GM19328 (cell line): ENCODE results near the gene TPR.

Experiments
- ATAC-seq: cut with Tn5 transposase; IDR thresholded peaks from one replicate; pipeline ENCODE4 v1.9.1; 2021; ENCODE audit warnings: mild to moderate bottlenecking, moderate library complexity; ENCODE audit not compliant: unreplicated experiment

Gene TPR

GRCh38 chr1:186330758-186331157 is 44.3 kb downstream of the TPR start:
- no peak for ATAC-seq

- ATAC-seq = no peak
Measured at GRCh38 chr1:186327331-186327730, 47.7 kb downstream of the TPR start.

GRCh38 chr1:186326009-186326408 is 49.0 kb downstream of the TPR start:
- ATAC-seq = no peak

- ATAC-seq = no peak
Measured at GRCh38 chr1:186325239-186325638, 49.8 kb downstream of the TPR start.

GRCh38 chr1:186323865-186324264 is 51.2 kb downstream of the TPR start:
- no peak for ATAC-seq

GRCh38 chr1:186315570-186315969 is 59.5 kb downstream of the TPR start:
- no peak for ATAC-seq

DNA sequence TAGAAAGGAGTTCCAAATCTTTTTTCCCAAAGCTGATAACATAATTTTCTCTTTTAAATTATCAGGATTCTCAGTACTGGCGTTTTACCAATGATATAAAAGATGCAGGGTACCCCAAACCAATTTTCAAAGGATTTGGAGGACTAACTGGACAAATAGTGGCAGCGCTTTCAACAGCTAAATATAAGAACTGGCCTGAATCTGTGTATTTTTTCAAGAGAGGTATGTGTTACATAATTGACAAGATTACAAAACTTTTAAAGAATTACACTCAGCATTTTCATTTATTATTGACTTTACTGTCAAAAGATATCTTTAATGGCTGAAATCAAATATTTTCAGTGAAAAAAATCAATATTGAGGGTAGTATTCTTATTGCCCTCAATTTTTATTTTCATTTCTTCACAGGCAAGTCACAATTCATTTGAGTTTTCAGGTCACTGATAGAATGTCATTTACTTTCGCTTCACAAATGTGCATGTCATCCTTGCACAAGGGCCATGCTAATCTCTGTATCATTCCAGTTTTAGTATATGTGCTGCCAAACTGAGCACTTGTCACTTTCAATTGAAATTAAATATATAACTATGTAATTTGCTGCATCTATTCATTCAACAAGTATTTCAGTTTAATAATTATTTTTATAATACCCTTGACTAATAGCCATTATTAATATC is 63.5 kb downstream of the TPR start:
- ATAC-seq = no peak

GRCh38 chr1:186310307-186310706 is 64.7 kb downstream of the TPR start:
- no peak for ATAC-seq

DNA sequence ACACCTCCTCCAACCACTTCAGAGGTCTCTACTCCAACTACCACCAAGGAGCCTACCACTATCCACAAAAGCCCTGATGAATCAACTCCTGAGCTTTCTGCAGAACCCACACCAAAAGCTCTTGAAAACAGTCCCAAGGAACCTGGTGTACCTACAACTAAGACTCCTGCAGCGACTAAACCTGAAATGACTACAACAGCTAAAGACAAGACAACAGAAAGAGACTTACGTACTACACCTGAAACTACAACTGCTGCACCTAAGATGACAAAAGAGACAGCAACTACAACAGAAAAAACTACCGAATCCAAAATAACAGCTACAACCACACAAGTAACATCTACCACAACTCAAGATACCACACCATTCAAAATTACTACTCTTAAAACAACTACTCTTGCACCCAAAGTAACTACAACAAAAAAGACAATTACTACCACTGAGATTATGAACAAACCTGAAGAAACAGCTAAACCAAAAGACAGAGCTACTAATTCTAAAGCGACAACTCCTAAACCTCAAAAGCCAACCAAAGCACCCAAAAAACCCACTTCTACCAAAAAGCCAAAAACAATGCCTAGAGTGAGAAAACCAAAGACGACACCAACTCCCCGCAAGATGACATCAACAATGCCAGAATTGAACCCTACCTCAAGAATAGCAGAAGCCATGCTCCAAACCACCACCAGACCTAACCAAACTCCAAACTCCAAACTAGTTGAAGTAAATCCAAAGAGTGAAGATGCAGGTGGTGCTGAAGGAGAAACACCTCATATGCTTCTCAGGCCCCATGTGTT is 66.6 kb downstream of the TPR start:
- ATAC-seq = no peak

DNA sequence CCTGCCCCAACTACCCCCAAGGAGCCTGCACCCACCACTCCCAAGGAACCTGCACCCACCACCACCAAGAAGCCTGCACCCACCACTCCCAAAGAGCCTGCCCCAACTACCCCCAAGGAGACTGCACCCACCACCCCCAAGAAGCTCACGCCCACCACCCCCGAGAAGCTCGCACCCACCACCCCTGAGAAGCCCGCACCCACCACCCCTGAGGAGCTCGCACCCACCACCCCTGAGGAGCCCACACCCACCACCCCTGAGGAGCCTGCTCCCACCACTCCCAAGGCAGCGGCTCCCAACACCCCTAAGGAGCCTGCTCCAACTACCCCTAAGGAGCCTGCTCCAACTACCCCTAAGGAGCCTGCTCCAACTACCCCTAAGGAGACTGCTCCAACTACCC is 67.6 kb downstream of the TPR start:
- ATAC-seq = no peak

DNA sequence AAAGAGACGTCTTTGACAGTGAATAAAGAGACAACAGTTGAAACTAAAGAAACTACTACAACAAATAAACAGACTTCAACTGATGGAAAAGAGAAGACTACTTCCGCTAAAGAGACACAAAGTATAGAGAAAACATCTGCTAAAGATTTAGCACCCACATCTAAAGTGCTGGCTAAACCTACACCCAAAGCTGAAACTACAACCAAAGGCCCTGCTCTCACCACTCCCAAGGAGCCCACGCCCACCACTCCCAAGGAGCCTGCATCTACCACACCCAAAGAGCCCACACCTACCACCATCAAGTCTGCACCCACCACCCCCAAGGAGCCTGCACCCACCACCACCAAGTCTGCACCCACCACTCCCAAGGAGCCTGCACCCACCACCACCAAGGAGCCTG is 68.5 kb downstream of the TPR start:
- no peak for ATAC-seq

GRCh38 chr1:186304982-186305949 is 69.8 kb downstream of the TPR start:
- ATAC-seq = peak; percentile 64

GRCh38 chr1:186303911-186304310 is 71.1 kb downstream of the TPR start:
- ATAC-seq = no peak

- no peak for ATAC-seq
Measured at GRCh38 chr1:186302381-186302920, 72.6 kb downstream of the TPR start.

DNA sequence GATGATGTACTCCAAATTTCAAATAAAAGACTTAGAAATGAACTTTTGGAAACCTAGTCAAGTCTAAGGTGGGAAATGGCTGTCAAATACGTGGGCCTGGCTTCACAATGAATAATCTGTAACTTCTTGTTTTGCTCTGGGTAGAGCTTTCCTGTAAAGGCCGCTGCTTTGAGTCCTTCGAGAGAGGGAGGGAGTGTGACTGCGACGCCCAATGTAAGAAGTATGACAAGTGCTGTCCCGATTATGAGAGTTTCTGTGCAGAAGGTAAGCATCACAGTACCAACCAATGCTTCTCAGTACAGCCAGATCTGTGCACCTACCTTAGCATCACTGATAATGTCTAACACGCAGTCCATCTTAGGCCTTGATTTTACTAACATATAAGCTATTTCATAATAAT is 73.6 kb downstream of the TPR start:
- ATAC-seq = no peak

GRCh38 chr1:186300056-186300455 is 75.0 kb downstream of the TPR start:
- ATAC-seq = no peak

DNA sequence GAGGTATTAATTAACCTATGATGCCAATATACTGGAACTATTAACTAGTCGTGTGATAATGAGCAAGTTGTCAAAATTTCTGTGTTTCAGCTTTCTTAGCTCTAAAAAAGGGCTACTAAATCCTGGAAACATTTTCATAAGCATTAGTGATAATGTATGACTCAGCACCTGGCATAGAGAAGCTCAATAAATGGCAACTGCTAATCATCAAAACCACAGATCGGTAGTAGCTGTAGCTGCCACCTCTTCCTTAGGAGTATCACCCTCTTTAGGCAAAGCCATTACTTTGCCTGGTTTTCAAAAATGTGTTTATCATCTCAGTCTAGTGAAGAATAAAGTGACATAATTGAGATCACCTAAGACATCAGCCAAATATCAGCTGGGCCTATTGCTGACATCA is 75.5 kb downstream of the TPR start:
- no peak for ATAC-seq

DNA sequence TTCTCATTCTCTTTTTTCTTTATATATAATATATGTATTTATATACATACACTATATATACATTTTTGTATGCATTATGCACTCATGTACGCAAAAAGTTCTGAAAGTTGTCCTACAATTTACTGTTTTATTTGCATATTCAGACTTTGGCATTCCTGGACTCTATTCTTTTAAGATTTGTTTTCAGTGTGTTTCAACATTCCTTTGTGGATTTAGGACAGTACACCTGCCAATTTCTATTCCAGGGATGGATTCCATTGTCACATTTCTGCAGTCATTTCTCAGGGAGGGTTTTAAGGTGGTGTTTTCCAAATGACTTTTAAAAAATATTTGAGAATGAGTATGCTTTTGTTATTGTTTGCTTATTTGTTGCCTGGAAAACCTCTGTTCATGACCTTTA is 76.2 kb downstream of the TPR start:
- no peak for ATAC-seq

- ATAC-seq = no peak
Measured at GRCh38 chr1:186297439-186298045, 77.5 kb downstream of the TPR start.

- ATAC-seq = no peak
Measured at GRCh38 chr1:186295980-186296379, 79.1 kb downstream of the TPR start, which contains the start of gene PRG4. PRG4 (plus strand) TSS chr1:186296279.

DNA sequence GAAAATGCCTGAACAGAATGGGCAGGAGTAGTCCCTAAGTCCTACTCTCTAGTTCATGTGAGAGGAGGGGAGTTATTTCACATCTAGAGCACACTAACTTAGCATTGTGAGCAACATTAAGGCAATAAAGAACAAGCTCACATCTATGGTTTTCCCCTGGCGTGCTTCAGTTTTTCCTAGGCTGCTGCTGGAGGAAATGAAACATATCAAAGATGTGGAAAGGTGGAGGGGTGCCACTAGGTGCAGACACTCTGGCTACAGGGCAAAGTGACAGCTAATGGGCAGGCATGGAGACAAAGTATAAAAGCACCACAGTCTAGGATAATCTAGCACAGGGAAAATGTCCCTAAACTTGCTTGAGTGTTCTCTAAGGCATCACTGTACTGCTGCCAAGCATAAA is 82.2 kb downstream of the TPR start:
- ATAC-seq = no peak
